ENCODE results near the gene ATXN1.

- TF ChIP-seq, protein P1, sequence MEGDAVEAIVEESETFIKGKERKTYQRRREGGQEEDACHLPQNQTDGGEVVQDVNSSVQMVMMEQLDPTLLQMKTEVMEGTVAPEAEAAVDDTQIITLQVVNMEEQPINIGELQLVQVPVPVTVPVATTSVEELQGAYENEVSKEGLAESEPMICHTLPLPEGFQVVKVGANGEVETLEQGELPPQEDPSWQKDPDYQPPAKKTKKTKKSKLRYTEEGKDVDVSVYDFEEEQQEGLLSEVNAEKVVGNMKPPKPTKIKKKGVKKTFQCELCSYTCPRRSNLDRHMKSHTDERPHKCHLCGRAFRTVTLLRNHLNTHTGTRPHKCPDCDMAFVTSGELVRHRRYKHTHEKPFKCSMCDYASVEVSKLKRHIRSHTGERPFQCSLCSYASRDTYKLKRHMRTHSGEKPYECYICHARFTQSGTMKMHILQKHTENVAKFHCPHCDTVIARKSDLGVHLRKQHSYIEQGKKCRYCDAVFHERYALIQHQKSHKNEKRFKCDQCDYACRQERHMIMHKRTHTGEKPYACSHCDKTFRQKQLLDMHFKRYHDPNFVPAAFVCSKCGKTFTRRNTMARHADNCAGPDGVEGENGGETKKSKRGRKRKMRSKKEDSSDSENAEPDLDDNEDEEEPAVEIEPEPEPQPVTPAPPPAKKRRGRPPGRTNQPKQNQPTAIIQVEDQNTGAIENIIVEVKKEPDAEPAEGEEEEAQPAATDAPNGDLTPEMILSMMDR (optimal IDR thresholded peaks at IDR 0.05 in 1 of 3, IDR thresholded peaks at IDR 0.05 in 1 of 3, conservative IDR thresholded peaks at IDR 0.05 in 1 of 3; ENCODE audit: extremely low read depth in 1 of 3, insufficient read depth in 2 of 3, low read length in 3 of 3): no peak
- TF ChIP-seq EZH2 (IDR thresholded peaks at IDR 0.05; ENCODE audit: low read length): no peak
Observed at GRCh38 chr6:16320533-16321340, 440.5 kb downstream of the ATXN1 start.

All from keratinocyte (primary cell).